Measurements from ENCODE around the gene NOC3L. TPM values are rescaled to one million over a fixed set of nuclear protein-coding genes. Genes with fewer than 3 reads are reported as not detected.

Gene NOC3L
- total RNA-seq, 1 donor from 2014 or later = 10.0 TPM

GRCh38 chr10:94292434-94293090, 70.2 kb downstream of the NOC3L start:
- H3K4me3 ChIP-seq = no peak overlapping the region
- no peaks in the 10 kb centered on the region for H3K9me3 ChIP-seq (replicated peaks)
- no peaks in the 10 kb centered on the region for H3K36me3 ChIP-seq
- peak overlapping the region; percentile 45 for H3K27ac ChIP-seq (replicated peaks)
- peak; percentile 59 for DNase-seq
- H3K27me3 ChIP-seq (ENCODE audit: low read depth) = no peaks in the 10 kb centered on the region
- intact Hi-C loops (cut with micrococcal nuclease) = no loop called here
- peaks cover 22% of the 10 kb centered on the region for H3K4me1 ChIP-seq
- TF ChIP-seq CTCF (IDR thresholded peaks at IDR 0.05; ENCODE audit: borderline replicate concordance) = no peak

GRCh38 chr10:94288361-94289101, 74.2 kb downstream of the NOC3L start:
- Histone ChIP-seq H3K4me3 (no peak overlapping the region), H3K9me3 (replicated peaks) (no peaks in the 10 kb centered on the region), H3K4me1 (peaks cover 18% of the 10 kb centered on the region), H3K27me3 (ENCODE audit: low read depth) (no peaks in the 10 kb centered on the region), H3K27ac (replicated peaks) (no peak overlapping the region), H3K36me3 (peaks cover 5% of the 10 kb centered on the region)
- intact Hi-C loops (cut with micrococcal nuclease) = no loop called here
- no peak for DNase-seq
- no peak for TF ChIP-seq CTCF (IDR thresholded peaks at IDR 0.05; ENCODE audit: borderline replicate concordance)

DNA sequence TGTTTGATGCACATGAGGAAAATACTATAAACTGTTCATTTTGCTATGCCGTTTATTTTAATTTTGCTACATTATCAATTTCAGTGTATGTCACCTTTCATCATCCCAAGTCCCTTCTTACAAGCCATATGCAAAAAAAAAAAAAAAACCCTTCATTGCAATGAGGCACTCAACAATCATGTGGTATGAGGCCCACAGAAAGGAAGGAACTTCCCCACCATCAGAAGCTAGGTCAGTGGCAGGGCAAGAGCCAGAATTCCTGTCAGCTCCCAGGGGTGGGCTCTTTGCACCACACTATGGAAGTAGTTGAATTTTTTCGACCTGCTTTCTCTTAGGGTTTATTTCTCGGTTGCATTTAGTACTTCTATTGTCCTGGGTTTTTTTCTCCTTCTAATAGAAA, 75.4 kb downstream of the NOC3L start:
- no peak overlapping the region for H3K27ac ChIP-seq (replicated peaks)
- H3K36me3 ChIP-seq = peaks cover 5% of the 10 kb centered on the region
- H3K4me1 ChIP-seq = peaks cover 6% of the 10 kb centered on the region
- H3K4me3 ChIP-seq = no peak overlapping the region
- no peaks in the 10 kb centered on the region for H3K9me3 ChIP-seq (replicated peaks)
- no peak for DNase-seq
- no peaks in the 10 kb centered on the region for H3K27me3 ChIP-seq (ENCODE audit: low read depth)
- intact Hi-C loops (cut with micrococcal nuclease) = no loop called here
- no peak for TF ChIP-seq CTCF (IDR thresholded peaks at IDR 0.05; ENCODE audit: borderline replicate concordance)

DNA sequence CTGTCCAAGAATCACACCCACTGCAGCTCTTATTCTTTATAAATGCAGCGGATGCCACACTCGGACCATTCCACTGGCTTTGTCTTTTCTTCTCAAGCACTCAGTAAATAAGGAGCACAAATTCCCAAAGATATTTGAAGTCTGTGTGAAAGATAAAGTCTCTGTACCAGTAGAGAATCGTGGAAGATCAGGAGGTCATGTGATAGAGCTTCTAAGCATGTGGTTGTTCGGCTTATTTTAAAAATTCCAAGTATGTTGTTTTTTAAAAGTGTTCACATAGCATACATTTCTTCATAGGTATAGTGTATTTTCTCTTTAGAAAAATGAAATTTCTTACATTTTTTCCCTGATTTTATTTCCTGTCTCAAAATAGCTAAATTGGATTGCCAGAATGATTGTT, 75.8 kb downstream of the NOC3L start:
- Histone ChIP-seq H3K4me1 (peaks cover 2% of the 10 kb centered on the region), H3K27ac (replicated peaks) (no peak overlapping the region), H3K9me3 (replicated peaks) (no peaks in the 10 kb centered on the region), H3K4me3 (no peak overlapping the region), H3K27me3 (ENCODE audit: low read depth) (no peaks in the 10 kb centered on the region), H3K36me3 (peaks cover 5% of the 10 kb centered on the region)
- intact Hi-C loops (cut with micrococcal nuclease) = no loop called here
- no peak for TF ChIP-seq CTCF (IDR thresholded peaks at IDR 0.05; ENCODE audit: borderline replicate concordance)
- no peak for DNase-seq

- Histone ChIP-seq H3K36me3 (peaks cover 5% of the 10 kb centered on the region), H3K27ac (replicated peaks) (no peak overlapping the region), H3K4me1 (no peaks in the 10 kb centered on the region), H3K9me3 (replicated peaks) (no peaks in the 10 kb centered on the region), H3K27me3 (ENCODE audit: low read depth) (no peaks in the 10 kb centered on the region), H3K4me3 (no peak overlapping the region)
- DNase-seq = no peak
- intact Hi-C loops (cut with micrococcal nuclease) = no loop called here
- TF ChIP-seq CTCF (IDR thresholded peaks at IDR 0.05; ENCODE audit: borderline replicate concordance) = no peak
Observed at GRCh38 chr10:94285271-94285670, 77.5 kb downstream of the NOC3L start.

Other genes with a start within 250 kb of the NOC3L start
- gene TBC1D12, start 39.6 kb upstream of the NOC3L start, total RNA-seq = 4.4 TPM
- 0.91 TPM for gene HELLS, start 182.8 kb upstream of the NOC3L start, total RNA-seq